NB4 (cell line): Measurements from ENCODE around the gene PCDH15.
A peak's percentile ranks its signal among the peaks of the same experiment; 100 is the strongest.

ENCODE experiments used
- DNase-seq: peaks from one replicate; pipeline ENCODE4 v3.0.0; 2010; ENCODE audit warnings: low read depth
- H3K4me3 ChIP-seq: one replicate; pipeline ENCODE4 v1.5.1; 2011; ENCODE audit warnings: mild to moderate bottlenecking, low read depth, low read length, moderate library complexity
- CTCF ChIP-seq: IDR thresholded peaks from one replicate; pipeline ENCODE4 v1.5.1; 2012; ENCODE audit warnings: low read depth, low read length
- MAX ChIP-seq: IDR thresholded peaks from 2 replicates; pipeline ENCODE4 v1.6.1; 2011; ENCODE audit warnings: low read depth, low read length
- MYC ChIP-seq: IDR thresholded peaks from 2 replicates; pipeline ENCODE4 v1.6.1; 2011; ENCODE audit warnings: low read depth, low read length
- POLR2A ChIP-seq: IDR thresholded peaks from 2 replicates; pipeline ENCODE4 v1.6.1; 2011; ENCODE audit warnings: mild to moderate bottlenecking; ENCODE audit not compliant: insufficient read length; ENCODE audit errors: extremely low read depth

PCDH15 gene

GRCh38 chr10:53843736-53844362 lies 957.2 kb downstream of the PCDH15 start:
- TF ChIP-seq POLR2A (no peak), MAX (peak; percentile 24; the same call in 1 of the 2 replicates)
- DNase-seq, result no peak
- no peak overlapping the region for H3K4me3 ChIP-seq

- TF ChIP-seq CTCF (no peak), MYC (no peak), POLR2A (no peak), MAX (no peak)
- no peak overlapping the region for H3K4me3 ChIP-seq
- DNase-seq, result no peak
These were observed 959.4 kb downstream of the PCDH15 start for GRCh38 chr10:53841483-53842145.

GRCh38 chr10:53840653-53841052 lies 960.4 kb downstream of the PCDH15 start:
- TF ChIP-seq CTCF, result no peak
- TF ChIP-seq MYC, result no peak
- no peak for TF ChIP-seq POLR2A
- TF ChIP-seq MAX, result no peak
- no peak overlapping the region for H3K4me3 ChIP-seq
- DNase-seq, result no peak

GRCh38 chr10:53839440-53840039 lies 961.5 kb downstream of the PCDH15 start:
- peak; percentile 28 for DNase-seq
- TF ChIP-seq MAX, result no peak
- no peak for TF ChIP-seq POLR2A
- no peak for TF ChIP-seq MYC
- no peak overlapping the region for H3K4me3 ChIP-seq

- no peak for DNase-seq
- TF ChIP-seq MAX (no peak), MYC (no peak), CTCF (no peak), POLR2A (no peak)
- H3K4me3 ChIP-seq, result no peak overlapping the region
These were observed 964.4 kb downstream of the PCDH15 start for GRCh38 chr10:53836638-53837037.

- TF ChIP-seq MYC (no peak), CTCF (no peak), POLR2A (no peak), MAX (no peak)
- H3K4me3 ChIP-seq, result no peak overlapping the region
- DNase-seq, result no peak
These were observed 967.1 kb downstream of the PCDH15 start for GRCh38 chr10:53833908-53834307.
